Small intestine (tissue), 7 donors: ENCODE results near the gene CHST11. TPM values are rescaled to one million over a fixed set of nuclear protein-coding genes. Genes with fewer than 3 reads are reported as not detected.
A peak's percentile ranks its signal among the peaks of the same experiment; 100 is the strongest.

Experiments
- DNase-seq, 2 donors: peaks; one replicate each; pipeline versions ENCODE4 v3.0.0 to v3.0.0-alpha.2; 2013
- FAIRE-seq: peaks from 2 replicates; lab custom pipeline; 2012; peaks lifted over from hg19 to GRCh38; lab: Jason Lieb, UNC
- H3K27ac ChIP-seq, 3 donors: one replicate each; pipeline ENCODE4 v1.5.1; 2013; ENCODE audit warnings: low read length in 2 of 3, mild to moderate bottlenecking in 2 of 3, control low read depth in 1 of 3, inconsistent platforms in 1 of 3, low read depth in 1 of 3, moderate library complexity in 1 of 3
- H3K27me3 ChIP-seq, 3 donors: one replicate each; pipeline ENCODE4 v1.6.1; 2013; ENCODE audit warnings: low read length in 3 of 3, inconsistent platforms in 1 of 3; ENCODE audit not compliant: control insufficient read depth in 3 of 3, insufficient read depth in 3 of 3
- H3K36me3 ChIP-seq, 3 donors: one replicate each; pipeline ENCODE4 v1.6.1; 2013; ENCODE audit warnings: low read length in 3 of 3, inconsistent platforms in 1 of 3, low read depth in 1 of 3, mild to moderate bottlenecking in 1 of 3, moderate library complexity in 1 of 3; ENCODE audit not compliant: control insufficient read depth in 3 of 3, insufficient read depth in 2 of 3
- H3K4me1 ChIP-seq, 3 donors: one replicate each; pipeline ENCODE4 v1.6.1; 2013; ENCODE audit warnings: low read length in 2 of 3, inconsistent platforms in 1 of 3, low read depth in 1 of 3, mild to moderate bottlenecking in 1 of 3, moderate library complexity in 1 of 3; ENCODE audit not compliant: control insufficient read depth in 3 of 3, insufficient read depth in 2 of 3
- H3K4me3 ChIP-seq, 3 donors: one replicate each; pipeline ENCODE4 v1.5.1; 2013; ENCODE audit warnings: low read length in 3 of 3, control low read depth in 1 of 3, inconsistent platforms in 1 of 3, low read depth in 1 of 3, mild to moderate bottlenecking in 1 of 3, moderate library complexity in 1 of 3
- H3K9me3 ChIP-seq, 2 donors: one replicate each; pipeline ENCODE4 v1.6.1; 2013; ENCODE audit warnings: low read depth in 1 of 2, low read length in 1 of 2; ENCODE audit not compliant: control insufficient read depth in 2 of 2, insufficient read depth in 1 of 2
- WGBS, 3 donors: extraction: QIAGEN DNeasy Blood & Tissue Kit; methylation state at CpG; one replicate each; pipeline ENCODE4 v1.1.7; 2013; 5-methylcytosine and 5-hydroxymethylcytosine counted together
- polyA plus RNA-seq, 4 donors: library from polyadenylated mRNA; stranded (reverse) in 3 of 4; unstranded in 1 of 4; fragments of 200-250 nt in 3 of 4; fragments of 120-200 nt in 1 of 4; gene quantifications; one replicate each; pipeline versions ENCODE4 v1.2.1 to v1.2.3, GENCODE V29; 2013
- donor health status: healthy with polysubstance abuse.
- donor health status: control.
- donor health status: control.
- donor health status: Bipolar disorder and iron deficiency.
- donor health status: healthy.

CHST11 gene
- polyA plus RNA-seq, 4 donors = 0.89 to 3.0 (median 2.0) TPM

DNA sequence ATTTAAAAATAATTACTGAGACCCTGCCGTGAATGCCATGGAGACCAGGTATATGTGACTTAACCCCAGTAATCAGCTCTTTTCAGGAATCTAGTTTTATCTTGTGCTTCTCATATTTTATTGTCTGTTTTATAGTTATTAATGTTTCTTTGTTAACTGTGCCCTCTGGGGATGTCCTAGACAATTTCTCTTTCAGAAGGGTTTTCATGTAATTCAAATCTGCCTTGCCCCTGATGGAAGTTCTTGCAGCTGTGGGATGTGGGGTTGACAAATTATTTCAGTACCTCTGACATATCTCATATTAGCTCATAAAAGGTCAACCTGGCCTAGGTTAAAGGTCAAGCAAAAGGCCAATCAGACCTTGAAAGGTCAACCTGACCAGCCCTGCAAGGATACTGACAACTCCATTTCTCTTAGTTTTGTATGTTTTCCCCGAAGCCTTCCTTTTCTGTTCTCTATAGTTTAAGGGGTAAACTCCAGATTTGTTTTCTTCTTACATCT, 319.0 kb downstream of the CHST11 start:
- Histone ChIP-seq H3K4me1 (no peaks in the 10 kb centered on the region), H3K27me3 (no peaks in the 10 kb centered on the region), H3K27ac (no peak overlapping the region), H3K9me3 (peaks cover 0 to 8% of the 10 kb centered on the region in 2 donors), H3K36me3 (no peaks in the 10 kb centered on the region), H3K4me3 (no peak overlapping the region)
- FAIRE-seq (no peak), DNase-seq (no peak)
- 88 to 94% (median 93%) methylated on average over 2 of the region's 2 CpGs for WGBS, 3 donors

DNA sequence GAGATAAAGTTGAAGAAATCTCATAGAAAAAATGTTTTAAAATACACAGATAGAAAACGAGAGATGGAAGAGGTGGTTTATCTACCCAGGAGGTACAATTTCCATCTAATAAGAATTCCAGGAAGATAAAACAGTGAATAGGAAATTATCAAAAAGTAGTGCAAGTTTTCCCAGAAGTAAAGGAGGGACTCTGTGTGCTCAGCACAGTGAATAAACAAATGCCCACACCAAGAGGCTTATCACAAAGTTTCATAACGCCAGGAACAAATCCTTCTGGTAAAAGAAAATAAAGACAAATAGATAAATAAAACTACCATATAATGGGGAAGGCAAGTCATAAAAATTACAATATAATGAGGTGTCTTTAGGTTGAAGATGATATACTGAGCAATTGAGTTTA, 322.4 kb downstream of the CHST11 start:
- WGBS, 3 donors = 35 to 57% (median 41%) methylated on average over 2 of the region's 2 CpGs
- DNase-seq (no peak), FAIRE-seq (no peak)
- Histone ChIP-seq H3K27ac (no peak overlapping the region), H3K36me3 (no peaks in the 10 kb centered on the region), H3K4me1 (no peaks in the 10 kb centered on the region), H3K27me3 (no peaks in the 10 kb centered on the region), H3K4me3 (no peak overlapping the region), H3K9me3 (peaks cover 0 to 12% of the 10 kb centered on the region in 2 donors)

- no peaks in the 10 kb centered on the region for H3K36me3 ChIP-seq
- no peak for FAIRE-seq
- WGBS, 3 donors = 79 to 83% (median 82%) methylated on average over 3 of the region's 3 CpGs
These were observed 325.5 kb downstream of the CHST11 start for GRCh38 chr12:104782296-104782695.

GRCh38 chr12:104784592-104784991, 327.8 kb downstream of the CHST11 start:
- Histone ChIP-seq H3K4me3 (no peak overlapping the region), H3K27ac (no peak overlapping the region), H3K9me3 (peaks cover 0 to 12% of the 10 kb centered on the region in 2 donors), H3K4me1 (no peaks in the 10 kb centered on the region), H3K27me3 (no peaks in the 10 kb centered on the region), H3K36me3 (no peaks in the 10 kb centered on the region)
- 57 to 72% (median 61%) methylated on average over 1 of the region's 1 CpG for WGBS, 3 donors
- DNase-seq = no peak
- no peak for FAIRE-seq

More at GRCh38 chr12:104782296-104782695, 325.5 kb downstream of the CHST11 start:
- peaks cover 0 to 12% of the 10 kb centered on the region in 2 donors for H3K9me3 ChIP-seq
- no peaks in the 10 kb centered on the region for H3K27me3 ChIP-seq
- H3K27ac ChIP-seq = no peak overlapping the region
- no peak for DNase-seq
- H3K4me1 ChIP-seq = no peaks in the 10 kb centered on the region
- no peak overlapping the region for H3K4me3 ChIP-seq

DNA sequence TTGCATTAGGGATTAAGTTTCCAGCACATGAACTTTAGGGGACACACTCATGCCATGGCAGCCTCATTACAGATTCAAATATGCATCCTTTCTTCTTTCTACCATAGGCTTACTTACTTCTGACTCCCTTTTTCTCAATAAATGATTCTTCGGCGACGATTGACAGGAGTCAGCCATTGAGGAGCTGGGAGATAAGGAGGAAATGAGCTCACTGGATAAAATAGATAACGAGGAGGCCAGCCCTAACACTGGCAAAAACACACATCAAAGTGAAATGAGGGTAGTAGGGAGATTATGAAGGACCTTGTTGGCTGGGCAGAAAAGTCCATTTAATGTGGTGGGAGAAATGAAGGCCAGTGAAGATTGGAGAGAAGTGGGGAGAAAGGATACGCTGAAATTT, 329.1 kb downstream of the CHST11 start:
- DNase-seq = no peak
- FAIRE-seq = no peak

DNA sequence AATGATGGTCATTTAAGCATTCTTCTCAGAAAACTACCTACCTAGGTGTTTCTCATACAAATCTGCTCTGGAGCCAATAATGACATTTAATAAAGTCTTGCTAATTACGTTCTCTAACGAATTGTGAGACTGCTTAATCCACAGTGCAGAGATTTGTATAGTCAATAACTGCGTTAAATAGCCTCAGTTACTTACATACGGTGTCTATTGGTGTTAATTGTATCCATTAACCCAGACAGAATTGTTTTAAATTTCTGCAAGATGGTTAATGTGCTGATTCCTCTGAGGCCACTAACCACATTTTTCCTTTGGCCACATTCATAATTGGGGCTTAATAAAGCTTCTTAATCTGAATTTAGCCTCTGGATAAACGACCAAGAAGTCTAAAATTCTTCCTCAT, 329.6 kb downstream of the CHST11 start:
- H3K4me1 ChIP-seq = no peaks in the 10 kb centered on the region
- WGBS, 3 donors = 79 to 86% (median 83%) methylated on average over 5 of the region's 5 CpGs
- H3K36me3 ChIP-seq = no peaks in the 10 kb centered on the region
- peaks cover 0 to 5% of the 10 kb centered on the region in 2 donors for H3K9me3 ChIP-seq
- no peaks in the 10 kb centered on the region for H3K27me3 ChIP-seq
- DNase-seq (no peak), FAIRE-seq (no peak)
- no peak overlapping the region for H3K4me3 ChIP-seq
- no peak overlapping the region for H3K27ac ChIP-seq

More for the DNA sequence above, 329.1 kb downstream of the CHST11 start:
- no peak overlapping the region for H3K27ac ChIP-seq
- no peaks in the 10 kb centered on the region for H3K4me1 ChIP-seq
- H3K4me3 ChIP-seq = no peak overlapping the region
- H3K9me3 ChIP-seq = peaks cover 0 to 6% of the 10 kb centered on the region in 2 donors
- no peaks in the 10 kb centered on the region for H3K27me3 ChIP-seq
- WGBS, 3 donors = 85 to 91% (median 85%) methylated on average over 5 of the region's 5 CpGs
- H3K36me3 ChIP-seq = no peaks in the 10 kb centered on the region

GRCh38 chr12:104788840-104789271, 332.1 kb downstream of the CHST11 start:
- Histone ChIP-seq H3K27ac (no peak overlapping the region), H3K36me3 (no peaks in the 10 kb centered on the region), H3K27me3 (peaks cover 0 to 3% (median 0%) of the 10 kb centered on the region in 3 donors), H3K9me3 (no peaks in the 10 kb centered on the region), H3K4me1 (no peaks in the 10 kb centered on the region), H3K4me3 (no peak overlapping the region)
- no peak for FAIRE-seq
- DNase-seq = no peak

GRCh38 chr12:104790296-104791125, 333.8 kb downstream of the CHST11 start:
- WGBS, 3 donors = 41 to 55% (median 47%) methylated on average over 19 of the region's 19 CpGs
- FAIRE-seq (no peak), DNase-seq (peak; percentile 26)

More at GRCh38 chr12:104790296-104791125, 333.8 kb downstream of the CHST11 start:
- Histone ChIP-seq H3K9me3 (no peaks in the 10 kb centered on the region), H3K4me1 (no peaks in the 10 kb centered on the region), H3K4me3 (no peak overlapping the region), H3K27ac (no peak overlapping the region), H3K27me3 (peaks cover 0 to 3% (median 0%) of the 10 kb centered on the region in 3 donors), H3K36me3 (no peaks in the 10 kb centered on the region)
